H1 (cell line): ENCODE data around the gene MAD2L2. TPM values are rescaled to one million over a fixed set of nuclear protein-coding genes. Genes with fewer than 3 reads are reported as not detected.
A peak's percentile ranks its signal among the peaks of the same experiment; 100 is the strongest.

Experiments
- CTCF ChIA-PET: fragments of 300-600 bp; sonication (Branson Sonifier 250); formaldehyde crosslinking; loops from one replicate; lab custom pipeline; 2021; ENCODE audit not compliant: partially characterized antibody; lab: Charles Lee
- POLR2A ChIA-PET: fragments of 300-600 bp; sonication (Branson Sonifier 250); formaldehyde crosslinking; loops from one replicate; lab custom pipeline; 2021; ENCODE audit warnings: inconsistent platforms; ENCODE audit not compliant: partially characterized antibody; lab: Charles Lee
- DNase-seq, 2 experiments: peaks; one replicate each; pipeline versions ENCODE4 v3.0.0 to v3.0.0-alpha.2; 2010 to 2022; ENCODE audit warnings: low spot score in 2 of 2, low read depth in 1 of 2, mixed read lengths in 1 of 2
- FAIRE-seq: peaks from 2 replicates; lab custom pipeline; 2011; peaks lifted over from hg19 to GRCh38; lab: Jason Lieb, UNC
- H2AFZ ChIP-seq: 2 replicates; pipeline ENCODE4 v1.8.1; 2012; ENCODE audit warnings: low read length, inconsistent platforms
- H2AK5ac ChIP-seq: 2 replicates; pipeline ENCODE4 v1.6.1; 2013; ENCODE audit warnings: low read depth, low read length
- H2BK120ac ChIP-seq: replicated peaks from 2 replicates; pipeline ENCODE3; 2013; ENCODE audit warnings: low read depth, low read length, inconsistent platforms
- H2BK12ac ChIP-seq: 2 replicates; pipeline ENCODE4 v1.6.1; 2013; ENCODE audit warnings: low read depth, low read length
- H2BK15ac ChIP-seq: 2 replicates; pipeline ENCODE4 v1.6.1; 2013; ENCODE audit warnings: low read length
- H2BK20ac ChIP-seq: 2 replicates; pipeline ENCODE4 v1.6.1; 2013; ENCODE audit warnings: low read length
- H2BK5ac ChIP-seq: 2 replicates; pipeline ENCODE4 v1.6.1; 2013; ENCODE audit warnings: low read depth, low read length
- H3K14ac ChIP-seq: 2 replicates; pipeline ENCODE4 v1.6.1; 2013; ENCODE audit warnings: inconsistent platforms; ENCODE audit not compliant: insufficient read length
- H3K18ac ChIP-seq: 2 replicates; pipeline ENCODE4 v1.6.1; 2013; ENCODE audit warnings: low read length; ENCODE audit errors: extremely low read depth
- H3K23ac ChIP-seq: 2 replicates; pipeline ENCODE4 v1.6.1; 2013; ENCODE audit warnings: inconsistent platforms; ENCODE audit not compliant: insufficient read length
- H3K23me2 ChIP-seq: 2 replicates; pipeline ENCODE4 v1.6.1; 2013; ENCODE audit warnings: low read depth, low read length
- H3K27ac ChIP-seq: 2 replicates; pipeline ENCODE4 v1.6.1; 2011; ENCODE audit warnings: low read depth, low read length, inconsistent platforms
- H3K27me3 ChIP-seq, 4 experiments: replicated peaks in 1 of 4; 1 replicate in 1 of 4; 2 replicates in 3 of 4; pipeline versions ENCODE4 v1.6.1 to v1.8.1; 2011 to 2013; ENCODE audit warnings: low read length in 3 of 4, mild to moderate bottlenecking in 3 of 4, inconsistent platforms in 2 of 4, mixed read lengths in 2 of 4, moderate library complexity in 1 of 4; ENCODE audit not compliant: control insufficient read depth in 3 of 4, insufficient read depth in 3 of 4; ENCODE audit errors: extremely low read depth in 1 of 4
- H3K36me3 ChIP-seq, 4 experiments: 2 replicates each; pipeline versions ENCODE4 v1.6.1 to v1.8.1; 2011 to 2013; ENCODE audit warnings: mild to moderate bottlenecking in 4 of 4, low read length in 3 of 4, moderate library complexity in 2 of 4, control low read depth in 1 of 4, inconsistent platforms in 1 of 4; ENCODE audit not compliant: insufficient read depth in 4 of 4, control insufficient read depth in 2 of 4
- H3K4ac ChIP-seq: replicated peaks from 2 replicates; pipeline ENCODE3; 2013; ENCODE audit warnings: low read length, low read depth, mixed read lengths, inconsistent platforms; ENCODE audit not compliant: insufficient read length
- H3K4me1 ChIP-seq, 4 experiments: replicated peaks in 1 of 4; 1 replicate in 1 of 4; 2 replicates in 3 of 4; pipeline versions ENCODE4 v1.6.1 to v1.8.1; 2011 to 2013; ENCODE audit warnings: low read length in 3 of 4, inconsistent platforms in 2 of 4, mixed read lengths in 1 of 4; ENCODE audit not compliant: insufficient read depth in 4 of 4, control insufficient read depth in 3 of 4
- H3K4me2 ChIP-seq, 2 experiments: 2 replicates each; pipeline versions ENCODE4 v1.6.1 to v1.8.1; 2011 to 2013; ENCODE audit warnings: low read depth in 2 of 2, low read length in 2 of 2, control low read depth in 1 of 2, inconsistent platforms in 1 of 2, mild to moderate bottlenecking in 1 of 2; ENCODE audit not compliant: insufficient read depth in 1 of 2
- H3K4me3 ChIP-seq, 4 experiments: fragments of 200-600, 300-600 bp in 1 of 4; sonication (generic), shearing (Covaris generic), sonication (Bioruptor Twin) in 1 of 4; 2 replicates each; pipeline versions ENCODE4 v1.5.1 to v1.8.1; 2011 to 2016; ENCODE audit warnings: low read length in 4 of 4, low read depth in 3 of 4, control low read depth in 2 of 4, inconsistent platforms in 2 of 4, mild to moderate bottlenecking in 2 of 4, mixed read lengths in 1 of 4, moderate library complexity in 1 of 4; ENCODE audit not compliant: insufficient read depth in 2 of 4; ENCODE audit errors: extremely low read depth in 1 of 4
- H3K56ac ChIP-seq: replicated peaks from 2 replicates; pipeline ENCODE3; 2013; ENCODE audit warnings: low read depth, mild to moderate bottlenecking, mixed read lengths, low read length, inconsistent platforms; ENCODE audit not compliant: insufficient read length
- H3K79me1 ChIP-seq: 2 replicates; pipeline ENCODE4 v1.6.1; 2013; ENCODE audit warnings: low read depth, low read length, control low read depth
- H3K79me2 ChIP-seq, 2 experiments: 2 replicates each; pipeline versions ENCODE4 v1.6.1 to v1.8.1; 2012 to 2013; ENCODE audit warnings: low read length in 2 of 2, mild to moderate bottlenecking in 2 of 2, inconsistent platforms in 1 of 2; ENCODE audit not compliant: insufficient read depth in 2 of 2, control insufficient read depth in 1 of 2
- H3K9ac ChIP-seq, 4 experiments: replicated peaks in 1 of 4; 1 replicate in 1 of 4; 2 replicates in 3 of 4; pipeline versions ENCODE4 v1.6.1 to v1.8.1; 2011 to 2013; ENCODE audit warnings: low read depth in 3 of 4, low read length in 3 of 4, control low read depth in 2 of 4, mild to moderate bottlenecking in 2 of 4, moderate library complexity in 2 of 4, inconsistent platforms in 1 of 4; ENCODE audit errors: extremely low read depth in 1 of 4
- H3K9me3 ChIP-seq, 2 experiments: 2 replicates each; pipeline versions ENCODE4 v1.6.1 to v1.8.1; 2012 to 2013; ENCODE audit warnings: mild to moderate bottlenecking in 2 of 2, moderate library complexity in 2 of 2, control low read depth in 1 of 2, inconsistent platforms in 1 of 2, low read depth in 1 of 2, low read length in 1 of 2, mixed read lengths in 1 of 2; ENCODE audit not compliant: insufficient read depth in 2 of 2
- H4K20me1 ChIP-seq, 2 experiments: replicated peaks in 1 of 2; 2 replicates each; pipeline versions ENCODE3 to v1.8.1; 2011 to 2013; ENCODE audit warnings: inconsistent platforms in 2 of 2, low read length in 2 of 2, mild to moderate bottlenecking in 1 of 2; ENCODE audit not compliant: insufficient read depth in 2 of 2, control insufficient read depth in 1 of 2
- H4K5ac ChIP-seq: 2 replicates; pipeline ENCODE4 v1.6.1; 2013; ENCODE audit warnings: low read length, low read depth, mixed read lengths, inconsistent platforms; ENCODE audit not compliant: insufficient read length
- H4K8ac ChIP-seq: 2 replicates; pipeline ENCODE4 v1.8.0; 2013; ENCODE audit warnings: mild to moderate bottlenecking, moderate library complexity, low read length, inconsistent platforms; ENCODE audit not compliant: insufficient read depth; ENCODE audit errors: extremely low read depth
- H4K91ac ChIP-seq: replicated peaks from 2 replicates; pipeline ENCODE3; 2013; ENCODE audit warnings: low read length, mixed read lengths, inconsistent platforms; ENCODE audit not compliant: insufficient read length
- ASH2L ChIP-seq: fragments of 200-600, 300-600 bp; sonication (generic); IDR thresholded peaks from one replicate; pipeline ENCODE4 v1.7.1; 2017; ENCODE audit warnings: low read length
- BCL11A ChIP-seq, 2 experiments: IDR thresholded peaks; one replicate each; pipeline ENCODE4 v1.6.1; 2011; ENCODE audit warnings: low read depth in 2 of 2, low read length in 2 of 2, mild to moderate bottlenecking in 2 of 2
- CEBPB ChIP-seq: IDR thresholded peaks from 2 replicates; pipeline ENCODE4 v1.6.1; 2012; ENCODE audit warnings: low read depth, low read length
- CTBP2 ChIP-seq: IDR thresholded peaks from 2 replicates; pipeline ENCODE4 v1.7.0; 2011; ENCODE audit warnings: borderline replicate concordance, mild to moderate bottlenecking, moderate library complexity, mixed read lengths, low read length; ENCODE audit not compliant: insufficient read depth, insufficient read length
- E2F6 ChIP-seq: IDR thresholded peaks from 2 replicates; pipeline ENCODE4 v1.6.1; 2012; ENCODE audit warnings: inconsistent platforms
- EGR1 ChIP-seq: IDR thresholded peaks from 2 replicates; pipeline ENCODE4 v1.6.1; 2011; ENCODE audit warnings: low read depth, low read length, borderline replicate concordance
- FOSL1 ChIP-seq: IDR thresholded peaks from 2 replicates; pipeline ENCODE4 v1.6.1; 2011; ENCODE audit warnings: mild to moderate bottlenecking, low read depth, low read length, moderate library complexity; ENCODE audit not compliant: insufficient read depth
- NRF1 ChIP-seq: IDR thresholded peaks from 2 replicates; pipeline ENCODE4 v1.6.1; 2011; ENCODE audit warnings: mild to moderate bottlenecking, low read depth, low read length, improper control_type of control experiment
- RNF2 ChIP-seq: fragments of 200-900, 300-1000 bp; sonication (generic); IDR thresholded peaks from 2 replicates; pipeline ENCODE4 v1.7.1; 2016; ENCODE audit warnings: borderline replicate concordance, low read depth, mild to moderate bottlenecking, antibody characterized with exemption, low read length; ENCODE audit not compliant: poor library complexity, severe bottlenecking; ENCODE audit errors: missing control alignments
- TEAD4 ChIP-seq: IDR thresholded peaks from 2 replicates; pipeline ENCODE4 v1.6.1; 2012; ENCODE audit warnings: low read depth, low read length, inconsistent platforms, mixed read lengths
- ZNF274 ChIP-seq: IDR thresholded peaks from 2 replicates; pipeline ENCODE4 v1.7.0; 2012; ENCODE audit warnings: low read length, borderline replicate concordance; ENCODE audit errors: extremely low read depth
- WGBS, 2 experiments: shearing (Covaris generic) in 1 of 2; methylation state at CpG; one replicate each; pipeline versions ENCODE4 v1.1.6 to v1.1.7; 2013 to 2015; ENCODE audit warnings: low lambda C conversion rate in 2 of 2, mixed read lengths in 2 of 2, inconsistent platforms in 1 of 2, low coverage in 1 of 2, missing lambda C conversion rate in 1 of 2; ENCODE audit not compliant: insufficient replicate concordance in 2 of 2, insufficient coverage in 1 of 2, insufficient read length in 1 of 2; ENCODE audit errors: extremely low coverage in 1 of 2, missing lambda C conversion rate in 1 of 2; 5-methylcytosine and 5-hydroxymethylcytosine counted together
- polyA plus RNA-seq, 7 experiments: library from polyadenylated mRNA; depleted of rRNA in 3 of 7; stranded (reverse) in 5 of 7; unstranded in 2 of 7; fragments of >200 nt in 5 of 7; fragments of 200-250 nt in 2 of 7; gene quantifications; 1 replicate in 5 of 7; 2 replicates in 1 of 7; 4 replicates in 1 of 7; pipeline versions ENCODE4 v1.2.1 to v1.2.3, GENCODE V29; 2011 to 2013; ENCODE audit warnings: missing spikeins in 2 of 7, mixed read lengths in 2 of 7
- total RNA-seq: library from RNA; stranded (reverse); fragmentation: NEBNext Ultra II Directional; extraction: Animal tissue kit (Norgen Biotek cat#: 25700); gene quantifications from 2 replicates; pipeline ENCODE4 v1.2.1, GENCODE V29; 2021

The MAD2L2 gene
- total and polyA plus RNA-seq, 2 of the 8 experiments (the other 6 are each of a cell fraction or from before 2014, with no cell fraction given), result 310 to 469 TPM

GRCh38 chr1:11691302-11691914, 10.5 kb upstream of the MAD2L2 start, which contains the start of gene DRAXIN:
Gene DRAXIN (plus strand): TSS chr1:11691710. CDS start chr1:11706259, 14,549 bp downstream.
- Histone ChIP-seq H4K91ac (peak within 1 kb of the TSS; percentile 96), H3K56ac (peak within 1 kb of the TSS; percentile 90), H3K79me1 (peaks cover 25% of the 10 kb centered on the region), H2BK120ac (peak within 1 kb of the TSS; percentile 94), H3K36me3 (peaks cover 0 to 9% (median 0%) of the 10 kb centered on the region in 4 experiments; a peak in 1 of 8 replicates), H4K20me1 (peaks cover 0 to 7% of the 10 kb centered on the region in 2 experiments), H2BK12ac (peak within 1 kb of the TSS; percentile 100), H4K5ac (peak within 1 kb of the TSS; percentile 98), H2AFZ (no peak within 1 kb of the TSS), H3K23me2 (peaks cover 23% of the 10 kb centered on the region), H3K18ac (peak within 1 kb of the TSS; percentile 99), H3K14ac (peak within 1 kb of the TSS; percentile 70), H2BK20ac (peak within 1 kb of the TSS; percentile 80; the same call in 1 of the 2 replicates), H3K4me2 (peak within 1 kb of the TSS; percentile 96 to 99), H3K27me3 (peaks cover 0 to 2% (median 0%) of the 10 kb centered on the region in 4 experiments; a peak in 2 of 7 replicates), H3K79me2 (peaks cover 15 to 72% of the 10 kb centered on the region in 2 experiments), H3K4ac (peak within 1 kb of the TSS; percentile 98), H3K4me1 (peaks cover 11 to 37% (median 27%) of the 10 kb centered on the region in 4 experiments), H4K8ac (peak within 1 kb of the TSS; percentile 99), H2AK5ac (peak within 1 kb of the TSS; percentile 99), H3K27ac (peak within 1 kb of the TSS; percentile 97), H3K23ac (no peak within 1 kb of the TSS), H3K9ac (peak within 1 kb of the TSS; percentile 89 to 99 (median 96)), H3K4me3 (peak within 1 kb of the TSS; percentile 75 to 99 (median 82)), H2BK5ac (peak within 1 kb of the TSS; percentile 100), H2BK15ac (peak within 1 kb of the TSS; percentile 99; the same call in 1 of the 2 replicates), H3K9me3 (no peaks in the 10 kb centered on the region)
- DNase-seq (peak in 1 of 2 experiments; percentile 84), FAIRE-seq (no peak)
- 1% methylated on average over 25 of the region's 78 CpGs; no CpG with 5 or more reads in 1 of the 2 experiments for WGBS, 2 experiments
- POLR2A ChIA-PET, result interaction anchor here (0.8 to 32.0 kb wide), 15 partner anchors 8 to 219 kb away, joined by 3 to 1025 read pairs (median 7); partner anchors contain the start of genes AGTRAP, FBXO44, FBXO6 and MAD2L2
- CTCF ChIA-PET, result interaction anchor here (1.1 to 21.6 kb wide), 8 partner anchors 9 to 39 kb away, joined by 3 to 266 read pairs (median 6); partner anchors contain the start of gene MAD2L2
- no peak for TF ChIP-seq FOSL1
- no peak for TF ChIP-seq TEAD4
- no peak for TF ChIP-seq E2F6
- no peak for TF ChIP-seq RNF2
- no peak for TF ChIP-seq CTBP2
- TF ChIP-seq CEBPB, result no peak
- no peak; the same call in 1 of the 2 replicates for TF ChIP-seq NRF1
- TF ChIP-seq EGR1, result no peak
- no peak for TF ChIP-seq ZNF274
- TF ChIP-seq BCL11A (IDR thresholded peaks at IDR 0.05; ENCODE audit: low read depth in 2 of 2, low read length in 2 of 2), result no peak
- TF ChIP-seq ASH2L, result no peak
